Left forelimb (tissue), 1 donor: ENCODE measurements around the gene BPGM.
"Not testable (repeated sequence)": the region's sequence is repeated elsewhere in the genome, so short reads cannot be mapped to it uniquely, and the experiment has no call there.

Source experiments
- DNase-seq: peaks from one replicate; pipeline ENCODE4 v3.0.0-alpha.2; 2018; ENCODE audit warnings: low spot score

Gene BPGM

DNA sequence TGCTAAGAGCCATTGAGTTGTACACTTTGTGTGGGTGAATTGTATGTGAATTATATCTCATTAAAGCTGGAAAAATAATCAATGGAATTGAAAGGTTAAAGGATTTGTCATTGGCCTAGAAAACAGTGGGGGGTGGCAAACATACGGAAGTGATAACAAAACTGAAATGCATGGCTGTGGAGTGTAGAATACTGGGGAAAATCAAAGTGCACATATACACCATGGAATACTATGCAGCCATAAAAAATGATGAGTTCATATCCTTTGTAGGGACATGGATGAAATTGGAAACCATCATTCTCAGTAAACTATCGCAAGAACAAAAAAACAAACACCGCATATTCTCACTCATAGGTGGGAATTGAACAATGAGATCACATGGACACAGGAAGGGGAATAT, 18.4 kb downstream of the BPGM start:
- not testable (repeated sequence) for DNase-seq

DNA sequence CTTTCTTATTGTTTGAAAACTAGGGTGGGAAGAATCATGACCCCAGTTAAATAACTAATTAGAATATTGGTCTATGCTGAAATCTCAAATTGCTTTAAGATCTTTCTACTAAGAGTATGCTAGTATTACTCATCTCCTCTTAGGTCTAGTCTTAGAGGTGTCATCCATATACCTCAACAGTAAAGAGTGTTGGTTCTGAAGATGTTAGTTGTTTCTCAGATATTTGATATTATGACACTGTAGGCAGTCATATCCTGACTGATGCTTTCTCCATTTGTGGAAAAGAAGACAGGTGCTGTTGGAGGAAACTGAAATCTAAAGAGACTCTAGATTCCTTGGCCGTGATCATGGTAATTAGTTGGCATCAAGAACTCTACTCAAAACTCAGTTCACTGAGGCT, 21.2 kb downstream of the BPGM start:
- no peak for DNase-seq

DNA sequence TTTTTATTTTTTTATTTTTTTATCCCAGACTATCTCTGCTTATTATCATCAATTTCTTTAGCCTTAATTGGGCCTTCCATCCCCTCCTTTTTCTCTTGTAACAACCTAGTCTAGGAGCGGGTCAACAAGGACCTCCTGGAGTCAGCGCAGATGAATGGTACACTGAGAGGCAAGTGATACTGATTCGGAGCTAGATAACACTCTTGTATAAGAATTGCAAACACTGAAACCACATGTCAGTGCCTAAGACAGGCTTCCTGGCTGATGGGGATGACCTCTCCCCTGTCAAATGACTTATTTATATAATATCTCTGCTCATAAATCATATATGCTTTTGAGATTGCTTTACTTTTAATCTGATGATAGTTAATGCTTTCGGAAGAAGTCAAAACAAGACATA, 22.7 kb downstream of the BPGM start:
- DNase-seq: no peak

DNA sequence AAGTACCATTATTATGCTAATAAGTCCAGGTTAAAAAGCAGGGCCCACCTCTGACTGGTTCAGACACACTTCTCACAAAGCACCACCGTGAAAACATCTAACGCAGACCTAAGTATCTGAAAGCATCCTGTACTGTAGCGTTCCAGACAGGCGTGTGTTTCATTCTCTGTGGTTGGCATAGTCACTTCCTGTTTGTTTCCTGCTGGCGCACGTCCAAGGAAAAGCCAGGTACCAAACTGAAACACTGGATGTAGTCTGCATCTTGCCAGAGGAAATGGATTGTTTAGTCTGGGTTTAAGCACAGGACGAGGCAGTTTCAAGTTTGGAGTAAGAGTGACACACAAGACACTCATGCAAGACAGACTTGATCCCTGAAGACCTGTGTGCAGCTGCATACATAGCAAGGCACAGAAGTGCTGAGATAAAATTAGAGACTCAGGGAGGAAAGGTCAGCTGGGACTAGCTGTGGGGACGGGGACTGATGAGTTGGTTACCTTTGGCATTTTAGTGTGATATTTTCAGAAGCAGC, 23.3 kb downstream of the BPGM start:
- DNase-seq: no peak

DNA sequence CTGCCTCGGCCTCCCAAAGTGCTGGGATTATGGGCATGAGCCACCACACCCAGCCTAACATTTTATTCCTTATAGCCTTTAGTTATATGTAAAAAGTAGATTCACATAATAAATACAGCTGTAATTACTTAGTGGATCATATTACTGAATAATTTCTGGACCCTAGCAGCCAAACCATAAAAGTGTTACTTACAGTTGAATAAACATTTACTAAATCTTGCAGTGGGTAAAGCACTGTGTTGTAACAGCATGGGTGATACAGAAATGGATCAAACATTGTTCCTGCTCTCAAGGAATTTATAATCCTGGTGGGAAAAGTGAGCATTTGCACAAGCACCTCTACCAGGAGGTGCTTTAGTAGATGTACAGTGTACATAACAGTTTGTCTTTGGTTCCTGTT, 25.0 kb downstream of the BPGM start:
- DNase-seq: no peak

- DNase-seq: no peak
Observed at GRCh38 chr7:134674424-134674823, 27.8 kb downstream of the BPGM start.

DNA sequence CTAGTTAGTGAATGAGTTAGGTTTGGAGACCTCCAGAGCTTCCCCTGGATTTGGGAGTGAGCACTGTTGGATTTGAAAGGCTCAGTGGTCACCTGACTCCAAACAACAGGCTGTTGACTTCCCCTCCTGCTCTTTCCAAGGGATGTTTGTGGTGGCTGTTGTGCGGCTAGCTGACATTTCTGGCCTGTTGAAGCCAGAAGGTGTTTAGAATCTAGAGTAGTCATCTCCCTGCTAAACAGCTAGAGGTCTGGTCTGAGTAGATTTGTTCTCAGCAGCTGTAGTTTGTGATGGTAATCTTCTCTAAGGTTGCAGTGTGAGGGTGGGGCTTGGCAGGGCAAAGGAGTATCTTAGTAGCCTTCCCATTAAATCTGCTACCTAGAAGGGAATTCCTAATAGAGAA, 30.1 kb downstream of the BPGM start:
- no peak for DNase-seq

DNA sequence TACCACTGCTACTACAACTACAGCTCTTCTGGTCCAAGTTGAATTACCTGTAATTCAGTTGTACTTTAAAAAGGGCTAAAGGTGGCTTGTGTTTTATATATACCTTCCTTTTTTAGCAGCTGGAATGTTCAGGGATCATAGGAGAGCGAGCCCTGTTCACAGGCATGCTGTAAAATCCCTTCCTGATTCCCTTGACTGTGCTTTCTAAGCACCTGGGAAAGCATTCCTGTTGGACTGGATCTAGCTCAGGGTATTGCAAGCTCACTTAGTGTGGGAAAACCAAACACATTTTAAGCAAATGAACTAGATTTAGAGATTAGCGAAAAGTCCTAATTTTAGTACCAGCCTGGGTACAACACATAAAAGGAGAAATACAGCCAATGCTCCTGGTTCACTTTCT, 31.5 kb downstream of the BPGM start:
- DNase-seq: no peak

DNA sequence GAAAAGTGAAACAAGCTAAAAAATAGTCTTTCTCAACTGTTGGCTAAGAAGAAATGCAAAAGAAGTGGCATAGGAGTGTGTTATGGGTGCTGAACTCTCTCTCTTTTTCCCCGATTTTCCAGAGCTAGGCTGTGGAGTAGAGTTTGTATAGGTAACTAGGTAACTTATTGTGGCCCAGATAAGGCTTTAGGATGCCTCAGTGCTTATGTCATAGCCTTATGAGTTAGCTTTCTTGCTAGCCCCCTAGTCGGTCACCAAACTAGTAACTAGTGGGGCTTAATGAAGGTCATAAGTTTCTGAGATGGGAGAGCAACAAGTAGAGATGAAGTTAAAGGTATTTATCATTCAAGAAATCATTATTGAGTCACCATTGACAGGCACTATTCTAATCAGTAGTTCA, 32.4 kb downstream of the BPGM start:
- DNase-seq: no peak

- DNase-seq: no peak
Observed at GRCh38 chr7:134684165-134684564, 37.5 kb downstream of the BPGM start.

- DNase-seq: no peak
Observed at GRCh38 chr7:134685250-134685649, 38.6 kb downstream of the BPGM start.

- no peak for DNase-seq
Observed at GRCh38 chr7:134686786-134687185, 40.1 kb downstream of the BPGM start.

- DNase-seq: not testable (repeated sequence)
Observed at GRCh38 chr7:134689550-134689949, 42.9 kb downstream of the BPGM start.

DNA sequence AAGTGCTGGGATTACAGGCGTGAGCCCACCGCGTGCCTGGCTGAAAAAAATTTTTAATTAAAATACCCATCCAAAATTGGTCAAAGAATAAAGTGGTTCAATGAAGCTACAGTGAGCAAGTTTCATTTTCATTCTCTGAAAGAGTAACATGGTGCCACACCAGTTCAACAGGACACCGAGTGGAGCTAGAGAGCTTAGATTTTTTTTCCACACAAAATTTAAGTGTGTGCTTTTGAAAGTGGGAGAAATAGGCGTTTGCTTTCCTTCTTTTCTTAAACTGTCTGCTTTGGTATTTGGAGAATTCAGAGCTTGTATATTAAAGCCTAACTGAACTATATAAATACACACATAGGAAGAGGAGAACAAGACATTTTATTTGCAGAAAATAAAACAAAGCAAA, 43.4 kb downstream of the BPGM start:
- DNase-seq: no peak

GRCh38 chr7:134690614-134691504, 44.2 kb downstream of the BPGM start:
- no peak for DNase-seq

DNA sequence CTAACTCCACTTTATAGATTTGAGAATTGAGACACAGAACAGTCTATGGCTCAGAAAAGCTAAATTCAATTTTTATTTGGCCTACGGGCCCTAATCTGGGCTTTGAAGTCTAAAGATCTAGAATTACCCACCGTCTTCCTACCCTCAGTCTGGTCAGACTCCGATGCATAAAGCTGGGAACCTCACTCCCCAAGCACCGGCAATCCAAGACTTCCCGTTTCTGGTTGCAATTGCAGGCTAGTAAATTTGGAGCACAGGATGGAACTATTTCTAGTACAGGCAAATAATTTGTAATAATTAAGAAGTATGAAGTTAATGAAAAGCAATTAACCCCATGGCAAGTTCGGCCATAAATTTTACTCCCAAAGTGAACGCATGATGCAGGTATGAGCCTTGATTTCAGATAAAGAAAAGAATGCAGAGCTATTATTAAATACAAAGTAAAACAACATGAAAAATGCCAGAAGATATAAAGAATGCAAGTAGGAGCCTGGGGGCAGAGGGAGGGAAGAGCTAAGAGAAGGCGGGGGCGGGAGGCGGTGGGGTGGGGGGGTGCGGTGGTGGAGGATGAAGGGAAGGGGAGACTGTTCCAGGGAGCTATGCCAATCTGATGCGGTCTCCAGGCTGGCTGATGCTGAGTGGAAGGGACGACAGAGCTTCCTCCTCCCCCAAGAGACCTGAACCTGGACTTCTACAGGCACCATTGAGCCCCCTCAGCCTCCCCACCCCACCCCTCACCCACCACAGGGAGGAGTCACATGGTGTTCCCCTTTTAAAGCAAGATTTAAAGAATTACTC, 45.1 kb downstream of the BPGM start:
- no peak for DNase-seq

DNA sequence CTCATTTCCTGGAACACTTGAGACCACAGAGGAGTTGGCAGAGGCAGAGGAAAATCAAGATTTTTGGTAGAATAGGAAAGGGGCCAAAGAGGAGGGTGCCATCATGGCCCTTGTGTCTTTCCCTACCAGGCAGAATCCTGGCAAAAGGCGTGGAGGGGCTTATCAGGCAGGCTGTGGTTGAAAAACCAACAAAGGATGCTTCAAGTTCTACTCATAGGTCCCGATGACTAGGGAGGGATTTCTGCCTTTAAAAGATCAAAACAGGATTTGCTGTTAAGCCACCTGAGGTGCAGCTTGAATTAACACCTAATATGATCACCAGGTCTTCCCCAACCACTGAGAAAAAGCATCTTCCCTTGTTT, 45.7 kb downstream of the BPGM start:
- DNase-seq: no peak

DNA sequence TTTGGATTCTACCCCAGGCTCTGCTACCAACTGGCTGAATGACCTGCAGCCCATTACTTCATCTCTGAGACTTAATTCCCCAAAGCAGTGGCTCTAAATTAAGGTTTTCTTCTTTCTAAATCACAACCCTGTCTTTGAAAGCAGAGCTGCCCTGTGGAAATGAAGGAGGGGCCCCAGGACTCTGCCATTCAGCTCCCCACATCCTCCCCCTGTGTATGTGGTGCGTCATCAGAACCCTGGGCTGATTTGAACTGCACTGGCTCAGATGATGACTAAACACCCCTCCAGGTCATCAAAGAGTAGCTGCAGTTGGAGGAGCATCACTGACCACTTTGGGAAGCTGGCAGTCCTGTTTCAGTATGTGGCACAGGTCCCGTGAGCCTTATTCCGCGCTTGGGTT, 46.6 kb downstream of the BPGM start:
- no peak for DNase-seq

DNA sequence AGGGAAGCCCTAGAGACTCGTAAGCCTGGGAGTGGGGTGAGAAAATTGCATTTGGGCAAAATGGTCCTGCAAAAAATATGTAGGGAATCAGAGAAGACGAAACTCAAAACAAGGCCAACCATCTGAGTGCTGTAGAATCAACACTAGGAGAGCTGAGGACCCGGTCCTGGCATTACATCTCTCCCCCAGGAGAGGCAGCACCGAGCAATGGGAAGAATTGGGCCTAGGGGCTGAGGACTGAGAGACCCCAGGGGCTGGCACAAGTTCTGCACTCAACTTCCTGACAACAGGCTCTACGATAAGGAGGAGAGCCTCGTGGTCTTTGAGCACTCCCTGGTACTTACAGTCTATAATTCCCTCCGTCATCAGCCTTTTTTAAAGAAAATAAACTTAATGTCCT, 47.6 kb downstream of the BPGM start:
- DNase-seq: no peak

GRCh38 chr7:134694767-134695166, 48.1 kb downstream of the BPGM start:
- no peak for DNase-seq

GRCh38 chr7:134695321-134695860, 48.7 kb downstream of the BPGM start:
- DNase-seq: no peak

DNA sequence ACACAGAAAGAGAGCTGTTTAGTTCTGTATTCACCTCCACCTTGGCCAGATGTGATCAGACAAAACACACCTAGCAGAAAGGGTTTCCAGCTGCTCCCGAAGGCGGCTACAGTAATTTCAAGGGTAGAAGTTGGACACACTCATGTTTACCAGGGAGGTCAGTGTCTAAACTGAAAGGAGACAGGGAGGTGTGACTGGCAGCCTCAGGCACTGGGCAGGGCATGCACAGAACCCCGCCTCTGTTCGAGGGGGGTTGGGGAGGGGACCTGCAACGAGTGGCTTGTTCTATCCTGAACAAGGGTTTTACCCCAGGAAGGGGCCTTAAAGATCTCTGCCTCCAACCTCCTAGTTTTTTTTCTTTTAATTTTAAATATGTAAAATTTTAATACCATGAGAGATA, 49.6 kb downstream of the BPGM start:
- DNase-seq: no peak
